Endothelial cell of umbilical vein (primary cell): Measurements from ENCODE around the gene KCNJ16. TPM values are rescaled to one million over a fixed set of nuclear protein-coding genes. Genes with fewer than 3 reads are reported as not detected.
A peak's percentile ranks its signal among the peaks of the same experiment; 100 is the strongest.

Experiments used
- BruUV-seq: library from RNA; stranded (reverse); fragments of 400-500 nt; replicated peaks from 2 replicates; lab custom pipeline; 2021; lab: Mats Ljungman, UMichigan
- CTCF ChIA-PET: fragments of 300-600, 350-600 bp; sonication (Branson Sonifier 250); formaldehyde crosslinking; loops from one replicate; lab custom pipeline; 2021; ENCODE audit warnings: antibody characterized with exemption, inconsistent platforms; lab: Charles Lee
- POLR2A ChIA-PET: fragments of 300-600, 350-600 bp; sonication (Branson Sonifier 250); formaldehyde crosslinking; loops from one replicate; lab custom pipeline; 2021; ENCODE audit warnings: antibody characterized with exemption, inconsistent platforms; lab: Charles Lee
- DNase-seq: peaks from one replicate; pipeline ENCODE4 v3.0.0-alpha.2; 2011; ENCODE audit warnings: low read depth, low spot score
- FAIRE-seq: peaks from 2 replicates; lab custom pipeline; 2011; peaks lifted over from hg19 to GRCh38; lab: Jason Lieb, UNC
- H2AFZ ChIP-seq: 2 replicates; pipeline ENCODE4 v1.6.0; 2012; ENCODE audit warnings: low read depth, low read length, control low read depth, inconsistent platforms
- H3K27ac ChIP-seq: 2 replicates; pipeline ENCODE4 v1.5.1; 2011; ENCODE audit warnings: low read depth, mild to moderate bottlenecking, control low read depth, low read length, moderate library complexity; ENCODE audit not compliant: insufficient read depth
- H3K27me3 ChIP-seq, 2 experiments: 2 replicates each; pipeline versions ENCODE4 v1.6.0 to v1.6.1; 2011; ENCODE audit warnings: low read length in 2 of 2, mixed read lengths in 1 of 2; ENCODE audit not compliant: control insufficient read depth in 2 of 2, insufficient read depth in 2 of 2
- H3K36me3 ChIP-seq, 2 experiments: 2 replicates in 1 of 2; 3 replicates in 1 of 2; pipeline ENCODE4 v1.5.1; 2011; ENCODE audit warnings: low read length in 2 of 2, mild to moderate bottlenecking in 1 of 2, moderate library complexity in 1 of 2; ENCODE audit not compliant: control insufficient read depth in 2 of 2, insufficient read depth in 2 of 2; ENCODE audit errors: extremely low read depth in 1 of 2
- H3K4me1 ChIP-seq: 3 replicates; pipeline ENCODE4 v1.5.1; 2011; ENCODE audit warnings: mild to moderate bottlenecking, low read length; ENCODE audit not compliant: control insufficient read depth, insufficient read depth; ENCODE audit errors: extremely low read depth
- H3K4me2 ChIP-seq: 2 replicates; pipeline ENCODE4 v1.6.1; 2011; ENCODE audit warnings: low read length, control low read depth, mixed read lengths; ENCODE audit not compliant: insufficient read depth
- H3K4me3 ChIP-seq, 3 experiments: fragments of 200-600 bp in 1 of 3; sonication (generic), shearing (Covaris generic) in 1 of 3; replicated peaks in 1 of 3; 2 replicates each; pipeline ENCODE4 v1.5.1; 2011 to 2016; ENCODE audit warnings: control low read depth in 3 of 3, low read length in 3 of 3, mild to moderate bottlenecking in 2 of 3, inconsistent platforms in 1 of 3, low read depth in 1 of 3, moderate library complexity in 1 of 3; ENCODE audit not compliant: insufficient read depth in 1 of 3
- H3K79me2 ChIP-seq: 2 replicates; pipeline ENCODE4 v1.6.0; 2012; ENCODE audit warnings: low read length, inconsistent platforms; ENCODE audit not compliant: control insufficient read depth, insufficient read depth
- H3K9ac ChIP-seq: replicated peaks from 2 replicates; pipeline ENCODE3; 2011; ENCODE audit warnings: low read length, control low read depth; ENCODE audit not compliant: insufficient read depth; ENCODE audit errors: extremely low read depth
- H3K9me1 ChIP-seq: replicated peaks from 3 replicates; pipeline ENCODE4 v1.6.0; 2011; ENCODE audit warnings: mild to moderate bottlenecking, low read length; ENCODE audit not compliant: control insufficient read depth, insufficient read depth; ENCODE audit errors: extremely low read depth
- H3K9me3 ChIP-seq: replicated peaks from 2 replicates; pipeline ENCODE4 v1.5.1; 2012; ENCODE audit warnings: low read length, inconsistent platforms; ENCODE audit not compliant: control insufficient read depth, insufficient read depth
- H4K20me1 ChIP-seq: replicated peaks from 2 replicates; pipeline ENCODE3; 2011; ENCODE audit warnings: mild to moderate bottlenecking, low read length; ENCODE audit not compliant: control insufficient read depth, insufficient read depth; ENCODE audit errors: extremely low read depth
- EZH2 ChIP-seq: IDR thresholded peaks from 2 replicates; pipeline ENCODE4 v1.6.1; 2012; ENCODE audit warnings: borderline replicate concordance, low read depth, mild to moderate bottlenecking, moderate library complexity, low read length, inconsistent platforms; ENCODE audit not compliant: severe bottlenecking
- FOS ChIP-seq: IDR thresholded peaks from 2 replicates; pipeline ENCODE4 v1.6.1; 2011; ENCODE audit warnings: mild to moderate bottlenecking, low read length, moderate library complexity, borderline replicate concordance; ENCODE audit not compliant: insufficient read depth
- GATA2 ChIP-seq: IDR thresholded peaks from 2 replicates; pipeline ENCODE4 v1.7.0; 2011; ENCODE audit warnings: low read depth, mild to moderate bottlenecking, moderate library complexity, mixed read lengths, low read length; ENCODE audit not compliant: insufficient read length, insufficient read depth
- JUN ChIP-seq: IDR thresholded peaks from 2 replicates; pipeline ENCODE4 v1.6.1; 2011; ENCODE audit warnings: borderline replicate concordance, low read depth; ENCODE audit not compliant: insufficient read length, insufficient read depth
- MYC ChIP-seq: IDR thresholded peaks from one replicate; pipeline ENCODE4 v1.6.1; 2011; ENCODE audit warnings: mild to moderate bottlenecking, low read depth, low read length
- POLR2A ChIP-seq: IDR thresholded peaks from 2 replicates; pipeline ENCODE4 v1.6.1; 2012; ENCODE audit warnings: low read depth, mild to moderate bottlenecking, control low read depth, low read length
- POLR2AphosphoS5 ChIP-seq: IDR thresholded peaks from 2 replicates; pipeline ENCODE4 v1.6.1; 2012; ENCODE audit warnings: low read depth, mild to moderate bottlenecking, control low read depth, low read length, moderate library complexity; ENCODE audit not compliant: insufficient read depth
- dilution Hi-C: fragments of 300-500 bp; cut with MboI; formaldehyde crosslinking; loops from one replicate; pipeline ENCODE4 v1.15.0; 2019; ENCODE audit warnings: low sequenced_read_pairs; ENCODE audit not compliant: extremely low pct_ligation_motif_present
- intact Hi-C: fragments of 100-400 bp; cut with micrococcal nuclease; formaldehyde crosslinking; loops from one replicate; pipeline ENCODE4 v1.10.0; 2022
- polyA plus RNA-seq, 4 experiments: library from polyadenylated mRNA; depleted of rRNA in 3 of 4; stranded (reverse) in 3 of 4; unstranded in 1 of 4; fragments of >200 nt; gene quantifications; 2 replicates each; pipeline versions ENCODE4 v1.2.1 to v1.2.3, GENCODE V29; 2011 to 2012; ENCODE audit warnings: missing spikeins in 1 of 4
- total RNA-seq: library from RNA; stranded (reverse); gene quantifications from 2 replicates; pipeline ENCODE4 v1.2.3, GENCODE V29; 2021
- TF ChIP-seq, protein P1 (sequence below), 2 donors: IDR thresholded peaks; 1 replicate in 1 of 2; 2 replicates in 1 of 2; pipeline ENCODE4 v1.5.1; 2011; ENCODE audit warnings: low read length in 2 of 2, mild to moderate bottlenecking in 2 of 2, moderate library complexity in 2 of 2, control low read depth in 1 of 2, inconsistent platforms in 1 of 2, low read depth in 1 of 2; ENCODE audit not compliant: insufficient read depth in 1 of 2; ENCODE audit errors: extremely low read depth in 1 of 2
- TF ChIP-seq, protein P2 (sequence below): IDR thresholded peaks from 2 replicates; pipeline ENCODE4 v1.6.1; 2011; ENCODE audit not compliant: insufficient read depth, insufficient read length

Gene KCNJ16
- total and polyA plus RNA-seq, 2 donors (not counting 3 experiments of a cell fraction or from before 2014, with no cell fraction given) = 0.07 TPM; not detected in 1

- dilution Hi-C loops = no loop called here
- CTCF ChIA-PET = interaction anchor here (1.0 to 7.9 kb wide), 3 partner anchors 448 to 605 kb away, joined by 3 to 156 read pairs (median 5); no protein-coding TSS in a partner anchor
Measured at GRCh38 chr17:70173681-70174080, 98.7 kb downstream of the KCNJ16 start.

GRCh38 chr17:70181376-70181775, 106.4 kb downstream of the KCNJ16 start:
- intact Hi-C loops = no loop called here
- Histone ChIP-seq H3K36me3 (peaks cover 0 to under 1% of the 10 kb centered on the region in 2 experiments), H3K9me3 (no peaks in the 10 kb centered on the region), H3K4me3 (no peak overlapping the region), H3K27ac (no peak overlapping the region), H3K79me2 (peaks cover 1% of the 10 kb centered on the region), H3K27me3 (no peaks in the 10 kb centered on the region), H3K4me1 (peaks cover 20% of the 10 kb centered on the region), H3K9ac (no peak overlapping the region), H2AFZ (no peak overlapping the region), H3K4me2 (no peak overlapping the region), H3K9me1 (no peaks in the 10 kb centered on the region), H4K20me1 (no peaks in the 10 kb centered on the region)
- dilution Hi-C loops = no loop called here
- TF ChIP-seq FOS (no peak), GATA2 (no peak), POLR2A (no peak), JUN (no peak), POLR2AphosphoS5 (no peak), MYC (no peak), EZH2 (no peak)
- TF ChIP-seq, protein P1, sequence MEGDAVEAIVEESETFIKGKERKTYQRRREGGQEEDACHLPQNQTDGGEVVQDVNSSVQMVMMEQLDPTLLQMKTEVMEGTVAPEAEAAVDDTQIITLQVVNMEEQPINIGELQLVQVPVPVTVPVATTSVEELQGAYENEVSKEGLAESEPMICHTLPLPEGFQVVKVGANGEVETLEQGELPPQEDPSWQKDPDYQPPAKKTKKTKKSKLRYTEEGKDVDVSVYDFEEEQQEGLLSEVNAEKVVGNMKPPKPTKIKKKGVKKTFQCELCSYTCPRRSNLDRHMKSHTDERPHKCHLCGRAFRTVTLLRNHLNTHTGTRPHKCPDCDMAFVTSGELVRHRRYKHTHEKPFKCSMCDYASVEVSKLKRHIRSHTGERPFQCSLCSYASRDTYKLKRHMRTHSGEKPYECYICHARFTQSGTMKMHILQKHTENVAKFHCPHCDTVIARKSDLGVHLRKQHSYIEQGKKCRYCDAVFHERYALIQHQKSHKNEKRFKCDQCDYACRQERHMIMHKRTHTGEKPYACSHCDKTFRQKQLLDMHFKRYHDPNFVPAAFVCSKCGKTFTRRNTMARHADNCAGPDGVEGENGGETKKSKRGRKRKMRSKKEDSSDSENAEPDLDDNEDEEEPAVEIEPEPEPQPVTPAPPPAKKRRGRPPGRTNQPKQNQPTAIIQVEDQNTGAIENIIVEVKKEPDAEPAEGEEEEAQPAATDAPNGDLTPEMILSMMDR (IDR thresholded peaks at IDR 0.05; ENCODE audit: extremely low read depth in 1 of 2, insufficient read depth in 1 of 2, low read depth in 1 of 2, low read length in 2 of 2) = no peak
- TF ChIP-seq, protein P2, sequence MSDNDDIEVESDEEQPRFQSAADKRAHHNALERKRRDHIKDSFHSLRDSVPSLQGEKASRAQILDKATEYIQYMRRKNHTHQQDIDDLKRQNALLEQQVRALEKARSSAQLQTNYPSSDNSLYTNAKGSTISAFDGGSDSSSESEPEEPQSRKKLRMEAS = no peak
- ChIA-PET POLR2A (interaction anchor here (1.2 kb wide), 2 partner anchors 10 to 11 kb away, joined by 3 to 6 read pairs; no protein-coding TSS in a partner anchor), CTCF (interaction anchor here (1.0 to 1.3 kb wide), 5 partner anchors 8 to 575 kb away, joined by 3 to 5 read pairs (median 3); no protein-coding TSS in a partner anchor)
- FAIRE-seq = no peak
- no TSS peak for BruUV-seq
- DNase-seq = no peak

More at GRCh38 chr17:70173681-70174080, 98.7 kb downstream of the KCNJ16 start:
- Histone ChIP-seq H3K27ac (no peak overlapping the region), H3K9me3 (no peaks in the 10 kb centered on the region), H3K4me2 (peak overlapping the region; percentile 97), H3K27me3 (no peaks in the 10 kb centered on the region), H3K9me1 (no peaks in the 10 kb centered on the region), H3K4me3 (no peak overlapping the region), H3K9ac (no peak overlapping the region), H2AFZ (no peak overlapping the region), H3K36me3 (peaks cover 0 to 15% of the 10 kb centered on the region in 2 experiments), H4K20me1 (no peaks in the 10 kb centered on the region), H3K4me1 (peaks cover 38% of the 10 kb centered on the region), H3K79me2 (peaks cover 35% of the 10 kb centered on the region)
- intact Hi-C loops = loop anchor here (5.0 kb wide), 1 partner anchor 119 kb away; no protein-coding TSS in a partner anchor
- no TSS peak for BruUV-seq
- TF ChIP-seq POLR2AphosphoS5 (no peak), FOS (no peak)
- TF ChIP-seq, protein P1 (IDR thresholded peaks at IDR 0.05; ENCODE audit: extremely low read depth in 1 of 2, insufficient read depth in 1 of 2, low read depth in 1 of 2, low read length in 2 of 2) = no peak
- POLR2A ChIA-PET = no interaction called here
- FAIRE-seq (peak; percentile 12), DNase-seq (no peak)
